ENCODE measurements around the gene RGS7. TPM values are rescaled to one million over a fixed set of nuclear protein-coding genes. Genes with fewer than 3 reads are reported as not detected.

The RGS7 gene
- total and polyA plus RNA-seq, 2 of the 8 experiments (the other 6 are each of a cell fraction or from before 2014, with no cell fraction given) = 1.6 to 3.0 TPM

GRCh38 chr1:240877605-240878004, 479.4 kb downstream of the RGS7 start:
- H3K4me1 ChIP-seq (replicated peaks in 1 of 4; ENCODE audit: control insufficient read depth in 3 of 4, insufficient read depth in 4 of 4, low read length in 3 of 4) = no peaks in the 10 kb centered on the region
- no peak overlapping the region for H3K18ac ChIP-seq (ENCODE audit: extremely low read depth, low read length)
- H3K4me2 ChIP-seq (ENCODE audit: insufficient read depth in 1 of 2, low read depth in 2 of 2, low read length in 2 of 2) = no peak overlapping the region
- no peak overlapping the region for H3K4me3 ChIP-seq (ENCODE audit: extremely low read depth in 1 of 4, insufficient read depth in 2 of 4, low read depth in 3 of 4, low read length in 4 of 4)
- no peak overlapping the region for H4K8ac ChIP-seq (ENCODE audit: extremely low read depth, insufficient read depth, low read length)
- no peaks in the 10 kb centered on the region for H3K79me1 ChIP-seq (ENCODE audit: low read depth, low read length)
- H4K20me1 ChIP-seq (replicated peaks in 1 of 2; ENCODE audit: control insufficient read depth in 1 of 2, insufficient read depth in 2 of 2, low read length in 2 of 2) = no peaks in the 10 kb centered on the region
- H2AFZ ChIP-seq (ENCODE audit: low read length) = no peak overlapping the region
- no peak overlapping the region for H2BK120ac ChIP-seq (replicated peaks; ENCODE audit: low read depth, low read length)
- no peaks in the 10 kb centered on the region for H3K23me2 ChIP-seq (ENCODE audit: low read depth, low read length)
- WGBS, 2 experiments (ENCODE audit: extremely low coverage in 1 of 2, insufficient coverage in 1 of 2, insufficient read length in 1 of 2, insufficient replicate concordance in 2 of 2, low coverage in 1 of 2, low lambda C conversion rate in 2 of 2, missing lambda C conversion rate in 1 of 2) = 93% methylated on average over 1 of the region's 1 CpG; no CpG with 5 or more reads in 1 of the 2 experiments
- H3K36me3 ChIP-seq (ENCODE audit: control insufficient read depth in 2 of 4, insufficient read depth in 4 of 4, low read length in 3 of 4) = no peaks in the 10 kb centered on the region
- no peak overlapping the region for H2BK5ac ChIP-seq (ENCODE audit: low read depth, low read length)
- no peak overlapping the region for H3K9ac ChIP-seq (replicated peaks in 1 of 4; ENCODE audit: extremely low read depth in 1 of 4, low read depth in 3 of 4, low read length in 3 of 4)
- no peaks in the 10 kb centered on the region for H3K27me3 ChIP-seq (replicated peaks in 1 of 4; ENCODE audit: control insufficient read depth in 3 of 4, extremely low read depth in 1 of 4, insufficient read depth in 3 of 4, low read length in 3 of 4)
- DNase-seq (ENCODE audit: low read depth in 1 of 2, low spot score in 2 of 2) (no peak), FAIRE-seq (no peak)
- no peaks in the 10 kb centered on the region for H3K9me3 ChIP-seq (ENCODE audit: insufficient read depth in 2 of 2, low read depth in 1 of 2, low read length in 1 of 2)
- no peak overlapping the region for H2BK12ac ChIP-seq (ENCODE audit: low read depth, low read length)
- no peak overlapping the region for H3K14ac ChIP-seq (ENCODE audit: insufficient read length)
- no peaks in the 10 kb centered on the region for H3K79me2 ChIP-seq (ENCODE audit: control insufficient read depth in 1 of 2, insufficient read depth in 2 of 2, low read length in 2 of 2)
- H3K23ac ChIP-seq (ENCODE audit: insufficient read length) = no peak overlapping the region
- no peak overlapping the region for H3K56ac ChIP-seq (replicated peaks; ENCODE audit: insufficient read length, low read depth, low read length)
- no peak overlapping the region for H2BK15ac ChIP-seq (ENCODE audit: low read length)
- H2AK5ac ChIP-seq (ENCODE audit: low read depth, low read length) = no peak overlapping the region
- no peak overlapping the region for H4K5ac ChIP-seq (ENCODE audit: insufficient read length, low read depth, low read length)
- no peak overlapping the region for H4K91ac ChIP-seq (replicated peaks; ENCODE audit: insufficient read length, low read length)
- ChIA-PET CTCF (ENCODE audit: partially characterized antibody) (interaction anchor here (0.7 kb wide), 1 partner anchor 85 kb away, joined by 3 read pairs; no protein-coding TSS in a partner anchor), POLR2A (ENCODE audit: partially characterized antibody) (no interaction called here)
- H3K27ac ChIP-seq (ENCODE audit: low read depth, low read length) = no peak overlapping the region
- H3K4ac ChIP-seq (replicated peaks; ENCODE audit: insufficient read length, low read depth, low read length) = no peak overlapping the region
- TF ChIP-seq SP1 (IDR thresholded peaks at IDR 0.05; ENCODE audit: low read depth, low read length) (no peak), BACH1 (IDR thresholded peaks at IDR 0.05; ENCODE audit: low read length) (no peak), CTBP2 (IDR thresholded peaks at IDR 0.05; ENCODE audit: borderline replicate concordance, insufficient read depth, insufficient read length, low read length) (no peak), CEBPB (IDR thresholded peaks at IDR 0.05; ENCODE audit: low read depth, low read length) (no peak), PHF8 (conservative IDR thresholded peaks at IDR 0.05; ENCODE audit: low read depth, low read length) (no peak), POLR2AphosphoS5 (IDR thresholded peaks at IDR 0.05; ENCODE audit: low read depth, low read length) (no peak), CREB1 (IDR thresholded peaks at IDR 0.05) (no peak), BRCA1 (IDR thresholded peaks at IDR 0.05; ENCODE audit: low read depth, low read length) (no peak), HDAC6 (IDR thresholded peaks at IDR 0.05; ENCODE audit: low read depth, low read length) (no peak), SUZ12 (IDR thresholded peaks at IDR 0.05; ENCODE audit: low read length) (no peak), CBX5 (IDR thresholded peaks at IDR 0.05; ENCODE audit: low read depth, low read length) (no peak), EP300 (IDR thresholded peaks at IDR 0.05; ENCODE audit: borderline replicate concordance in 1 of 2, low read depth in 2 of 2, low read length in 2 of 2) (no peak), JUN (IDR thresholded peaks at IDR 0.05; ENCODE audit: low read depth, low read length) (no peak), MAFK (IDR thresholded peaks at IDR 0.05; ENCODE audit: low read depth, low read length) (no peak), RNF2 (IDR thresholded peaks at IDR 0.05; ENCODE audit: borderline replicate concordance, low read depth, low read length, missing control alignments, poor library complexity, severe bottlenecking) (no peak)
- H2BK20ac ChIP-seq (ENCODE audit: low read length) = no peak overlapping the region
